Measurements from ENCODE around the gene INPP4B.

Gene INPP4B

DNA sequence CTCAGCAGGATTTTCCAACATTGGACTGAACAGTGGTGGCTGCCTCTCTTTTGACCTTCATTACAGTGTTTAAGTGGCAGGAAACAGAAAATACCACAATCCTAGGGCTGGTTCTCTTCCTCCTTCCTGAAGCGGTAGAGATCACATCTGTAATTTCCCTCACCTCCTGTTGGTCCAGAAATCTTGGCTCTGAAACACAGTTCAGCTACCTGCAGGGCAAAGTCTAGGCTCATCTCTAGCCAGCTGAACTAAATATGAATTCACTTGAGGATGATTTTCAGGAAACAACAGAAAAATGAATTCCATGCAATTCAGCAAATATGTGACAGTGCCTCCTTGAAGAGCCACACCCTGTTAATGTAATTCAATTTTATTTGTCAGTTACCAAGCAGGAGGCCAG lies 531.9 kb downstream of the INPP4B start:
- no peak overlapping the region for H3K4me3 ChIP-seq (ENCODE audit: control insufficient read depth, low read depth, low read length)
- no peak for DNase-seq (ENCODE audit: low read depth)
- TF ChIP-seq, protein P1, sequence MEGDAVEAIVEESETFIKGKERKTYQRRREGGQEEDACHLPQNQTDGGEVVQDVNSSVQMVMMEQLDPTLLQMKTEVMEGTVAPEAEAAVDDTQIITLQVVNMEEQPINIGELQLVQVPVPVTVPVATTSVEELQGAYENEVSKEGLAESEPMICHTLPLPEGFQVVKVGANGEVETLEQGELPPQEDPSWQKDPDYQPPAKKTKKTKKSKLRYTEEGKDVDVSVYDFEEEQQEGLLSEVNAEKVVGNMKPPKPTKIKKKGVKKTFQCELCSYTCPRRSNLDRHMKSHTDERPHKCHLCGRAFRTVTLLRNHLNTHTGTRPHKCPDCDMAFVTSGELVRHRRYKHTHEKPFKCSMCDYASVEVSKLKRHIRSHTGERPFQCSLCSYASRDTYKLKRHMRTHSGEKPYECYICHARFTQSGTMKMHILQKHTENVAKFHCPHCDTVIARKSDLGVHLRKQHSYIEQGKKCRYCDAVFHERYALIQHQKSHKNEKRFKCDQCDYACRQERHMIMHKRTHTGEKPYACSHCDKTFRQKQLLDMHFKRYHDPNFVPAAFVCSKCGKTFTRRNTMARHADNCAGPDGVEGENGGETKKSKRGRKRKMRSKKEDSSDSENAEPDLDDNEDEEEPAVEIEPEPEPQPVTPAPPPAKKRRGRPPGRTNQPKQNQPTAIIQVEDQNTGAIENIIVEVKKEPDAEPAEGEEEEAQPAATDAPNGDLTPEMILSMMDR (IDR thresholded peaks at IDR 0.05; ENCODE audit: control insufficient read depth, insufficient read depth, low read depth, low read length, missing control alignments) = no peak

DNA sequence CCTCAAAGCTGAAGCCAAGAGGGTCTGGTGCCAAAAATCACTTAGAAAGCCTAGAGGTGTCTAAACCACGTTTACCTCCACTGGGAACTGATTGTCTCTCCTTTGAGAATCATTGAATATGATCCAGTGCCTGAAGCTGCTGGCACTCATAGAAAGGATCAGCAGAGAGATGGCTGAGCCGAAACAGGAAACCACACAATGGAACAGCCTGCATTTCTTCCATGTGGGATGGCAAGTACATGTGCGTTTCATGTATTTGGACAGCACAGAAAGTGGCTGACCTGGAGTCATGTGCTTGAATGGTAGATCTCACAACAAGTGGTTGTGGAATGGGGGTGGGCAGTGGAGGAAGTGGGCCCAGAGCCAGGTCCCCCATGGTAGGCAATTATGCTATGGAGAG lies 533.7 kb downstream of the INPP4B start:
- no peak overlapping the region for H3K4me3 ChIP-seq (ENCODE audit: control insufficient read depth, low read depth, low read length)
- DNase-seq (ENCODE audit: low read depth) = no peak
- TF ChIP-seq, protein P1 (IDR thresholded peaks at IDR 0.05; ENCODE audit: control insufficient read depth, insufficient read depth, low read depth, low read length, missing control alignments) = no peak

DNA sequence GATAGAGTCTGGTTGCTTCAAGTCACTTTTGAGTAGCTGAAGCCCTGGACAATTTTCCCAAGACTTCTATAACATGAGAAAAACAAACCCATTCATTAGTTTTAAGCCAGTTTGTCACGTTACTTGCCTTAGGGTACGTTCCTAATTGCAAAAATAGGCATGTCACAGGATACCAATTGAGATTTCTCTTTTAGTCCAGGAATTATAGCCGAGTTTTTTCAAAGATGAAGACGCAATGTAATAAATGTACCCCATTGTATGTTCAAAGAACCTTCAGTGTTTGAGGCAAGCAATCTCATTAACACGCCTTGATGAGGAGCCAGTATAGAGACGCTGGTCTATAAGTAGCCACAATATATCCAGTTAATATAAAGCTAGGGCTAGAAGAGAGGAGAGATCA lies 534.2 kb downstream of the INPP4B start:
- DNase-seq (ENCODE audit: low read depth) = no peak
- no peak overlapping the region for H3K4me3 ChIP-seq (ENCODE audit: control insufficient read depth, low read depth, low read length)
- TF ChIP-seq, protein P1 (IDR thresholded peaks at IDR 0.05; ENCODE audit: control insufficient read depth, insufficient read depth, low read depth, low read length, missing control alignments) = no peak

DNA sequence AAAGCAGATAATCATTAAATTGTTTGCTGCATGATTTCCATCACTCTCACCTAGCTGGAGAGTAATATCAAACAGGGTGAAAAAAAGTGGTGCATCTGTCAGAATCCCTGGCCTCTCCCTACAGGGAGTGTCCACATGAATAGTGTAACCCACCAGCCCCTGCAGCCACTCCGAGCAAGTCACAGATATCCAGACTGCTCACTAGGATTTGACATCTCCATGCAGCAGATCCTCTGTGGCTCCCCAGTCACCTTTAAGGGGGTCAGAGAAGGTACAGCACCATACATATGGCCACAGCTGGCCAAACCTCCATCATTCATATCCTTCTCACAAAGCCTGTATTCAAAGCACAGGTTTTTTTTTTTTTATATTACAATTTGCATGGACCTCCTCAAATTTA lies 536.3 kb downstream of the INPP4B start:
- TF ChIP-seq, protein P1 (IDR thresholded peaks at IDR 0.05; ENCODE audit: control insufficient read depth, insufficient read depth, low read depth, low read length, missing control alignments) = no peak
- no peak overlapping the region for H3K4me3 ChIP-seq (ENCODE audit: control insufficient read depth, low read depth, low read length)
- no peak for DNase-seq (ENCODE audit: low read depth)

DNA sequence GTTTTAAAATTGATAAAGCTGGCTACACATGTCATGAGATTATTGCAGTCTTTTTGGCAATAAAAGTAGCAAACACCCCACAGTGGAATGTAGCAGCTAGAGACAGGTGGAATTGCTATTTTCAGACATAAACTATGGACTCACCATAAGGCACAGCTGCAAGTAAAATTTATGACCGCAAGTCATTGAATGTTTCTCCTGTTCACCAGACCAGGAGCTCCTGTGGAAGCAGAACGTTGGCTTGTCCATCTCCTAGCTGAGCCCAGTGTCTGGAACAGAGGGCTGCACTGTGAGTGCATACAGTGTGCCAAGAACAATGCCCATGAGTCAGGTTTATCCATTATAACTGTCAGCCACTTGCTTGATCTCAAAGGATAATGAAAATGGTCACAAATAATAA lies 538.2 kb downstream of the INPP4B start:
- TF ChIP-seq, protein P1 (IDR thresholded peaks at IDR 0.05; ENCODE audit: control insufficient read depth, insufficient read depth, low read depth, low read length, missing control alignments) = no peak
- DNase-seq (ENCODE audit: low read depth) = no peak
- no peak overlapping the region for H3K4me3 ChIP-seq (ENCODE audit: control insufficient read depth, low read depth, low read length)

DNA sequence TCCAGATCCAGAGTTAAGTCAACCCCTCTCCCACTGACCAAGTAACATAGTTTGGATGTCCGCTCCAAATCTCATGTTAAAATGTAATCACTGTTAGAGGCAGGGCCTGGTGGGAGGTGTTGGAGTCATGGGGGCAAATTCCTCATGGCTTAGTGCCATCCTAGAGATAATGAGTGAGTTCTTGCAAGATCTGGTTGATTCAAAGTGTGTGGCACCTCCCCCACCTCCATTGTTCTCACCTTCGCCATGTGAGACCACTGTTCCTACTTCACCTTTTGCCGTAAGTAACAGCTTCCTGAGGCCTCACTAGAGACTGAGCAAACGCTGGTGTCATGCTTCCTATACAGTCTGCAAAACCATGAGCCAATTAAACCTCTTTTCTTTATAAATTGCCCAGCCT lies 548.8 kb downstream of the INPP4B start:
- TF ChIP-seq, protein P1 (IDR thresholded peaks at IDR 0.05; ENCODE audit: control insufficient read depth, insufficient read depth, low read depth, low read length, missing control alignments) = no peak
- H3K4me3 ChIP-seq (ENCODE audit: control insufficient read depth, low read depth, low read length) = no peak overlapping the region
- no peak for DNase-seq (ENCODE audit: low read depth)

DNA sequence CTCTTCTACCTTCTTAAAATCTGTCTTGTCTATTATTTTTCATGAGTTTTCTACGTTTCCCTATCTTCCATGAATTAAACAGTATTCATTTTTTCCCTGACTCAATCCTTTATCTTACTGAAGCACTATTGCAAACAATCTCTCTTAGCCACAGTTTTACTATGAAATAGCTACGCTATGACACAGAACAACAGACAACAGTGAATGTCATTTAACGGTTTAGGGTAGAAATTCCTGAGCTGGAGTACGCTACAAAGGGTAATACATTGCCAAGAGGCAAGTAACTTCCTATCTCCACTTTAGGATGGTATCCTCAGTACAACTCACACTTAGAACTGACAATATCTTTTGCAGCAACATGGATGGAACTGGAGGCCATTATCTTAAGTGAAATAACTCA lies 552.6 kb downstream of the INPP4B start:
- no peak overlapping the region for H3K4me3 ChIP-seq (ENCODE audit: control insufficient read depth, low read depth, low read length)
- DNase-seq (ENCODE audit: low read depth) = no peak
- TF ChIP-seq, protein P1 (IDR thresholded peaks at IDR 0.05; ENCODE audit: control insufficient read depth, insufficient read depth, low read depth, low read length, missing control alignments) = no peak

Data from AG09309 (cell line).